H1 (cell line): ENCODE measurements around the gene LMNB1. TPM values are rescaled to one million over a fixed set of nuclear protein-coding genes. Genes with fewer than 3 reads are reported as not detected.

Experiments used
- CTCF ChIA-PET: fragments of 300-600 bp; sonication (Branson Sonifier 250); formaldehyde crosslinking; loops from one replicate; lab custom pipeline; 2021; ENCODE audit not compliant: partially characterized antibody; lab: Charles Lee
- POLR2A ChIA-PET: fragments of 300-600 bp; sonication (Branson Sonifier 250); formaldehyde crosslinking; loops from one replicate; lab custom pipeline; 2021; ENCODE audit warnings: inconsistent platforms; ENCODE audit not compliant: partially characterized antibody; lab: Charles Lee
- DNase-seq, 2 experiments: peaks; one replicate each; pipeline versions ENCODE4 v3.0.0 to v3.0.0-alpha.2; 2010 to 2022; ENCODE audit warnings: low spot score in 2 of 2, low read depth in 1 of 2, mixed read lengths in 1 of 2
- FAIRE-seq: peaks from 2 replicates; lab custom pipeline; 2011; peaks lifted over from hg19 to GRCh38; lab: Jason Lieb, UNC
- H2AFZ ChIP-seq: 2 replicates; pipeline ENCODE4 v1.8.1; 2012; ENCODE audit warnings: low read length, inconsistent platforms
- H2AK5ac ChIP-seq: 2 replicates; pipeline ENCODE4 v1.6.1; 2013; ENCODE audit warnings: low read depth, low read length
- H2BK120ac ChIP-seq: replicated peaks from 2 replicates; pipeline ENCODE3; 2013; ENCODE audit warnings: low read depth, low read length, inconsistent platforms
- H2BK12ac ChIP-seq: 2 replicates; pipeline ENCODE4 v1.6.1; 2013; ENCODE audit warnings: low read depth, low read length
- H2BK15ac ChIP-seq: 2 replicates; pipeline ENCODE4 v1.6.1; 2013; ENCODE audit warnings: low read length
- H2BK20ac ChIP-seq: 2 replicates; pipeline ENCODE4 v1.6.1; 2013; ENCODE audit warnings: low read length
- H2BK5ac ChIP-seq: 2 replicates; pipeline ENCODE4 v1.6.1; 2013; ENCODE audit warnings: low read depth, low read length
- H3K14ac ChIP-seq: 2 replicates; pipeline ENCODE4 v1.6.1; 2013; ENCODE audit warnings: inconsistent platforms; ENCODE audit not compliant: insufficient read length
- H3K18ac ChIP-seq: 2 replicates; pipeline ENCODE4 v1.6.1; 2013; ENCODE audit warnings: low read length; ENCODE audit errors: extremely low read depth
- H3K23ac ChIP-seq: 2 replicates; pipeline ENCODE4 v1.6.1; 2013; ENCODE audit warnings: inconsistent platforms; ENCODE audit not compliant: insufficient read length
- H3K23me2 ChIP-seq: 2 replicates; pipeline ENCODE4 v1.6.1; 2013; ENCODE audit warnings: low read depth, low read length
- H3K27ac ChIP-seq: 2 replicates; pipeline ENCODE4 v1.6.1; 2011; ENCODE audit warnings: low read depth, low read length, inconsistent platforms
- H3K27me3 ChIP-seq, 4 experiments: replicated peaks in 1 of 4; 1 replicate in 1 of 4; 2 replicates in 3 of 4; pipeline versions ENCODE4 v1.6.1 to v1.8.1; 2011 to 2013; ENCODE audit warnings: low read length in 3 of 4, mild to moderate bottlenecking in 3 of 4, inconsistent platforms in 2 of 4, mixed read lengths in 2 of 4, moderate library complexity in 1 of 4; ENCODE audit not compliant: control insufficient read depth in 3 of 4, insufficient read depth in 3 of 4; ENCODE audit errors: extremely low read depth in 1 of 4
- H3K36me3 ChIP-seq, 4 experiments: 2 replicates each; pipeline versions ENCODE4 v1.6.1 to v1.8.1; 2011 to 2013; ENCODE audit warnings: mild to moderate bottlenecking in 4 of 4, low read length in 3 of 4, moderate library complexity in 2 of 4, control low read depth in 1 of 4, inconsistent platforms in 1 of 4; ENCODE audit not compliant: insufficient read depth in 4 of 4, control insufficient read depth in 2 of 4
- H3K4ac ChIP-seq: replicated peaks from 2 replicates; pipeline ENCODE3; 2013; ENCODE audit warnings: low read length, low read depth, mixed read lengths, inconsistent platforms; ENCODE audit not compliant: insufficient read length
- H3K4me1 ChIP-seq, 4 experiments: replicated peaks in 1 of 4; 1 replicate in 1 of 4; 2 replicates in 3 of 4; pipeline versions ENCODE4 v1.6.1 to v1.8.1; 2011 to 2013; ENCODE audit warnings: low read length in 3 of 4, inconsistent platforms in 2 of 4, mixed read lengths in 1 of 4; ENCODE audit not compliant: insufficient read depth in 4 of 4, control insufficient read depth in 3 of 4
- H3K4me2 ChIP-seq, 2 experiments: 2 replicates each; pipeline versions ENCODE4 v1.6.1 to v1.8.1; 2011 to 2013; ENCODE audit warnings: low read depth in 2 of 2, low read length in 2 of 2, control low read depth in 1 of 2, inconsistent platforms in 1 of 2, mild to moderate bottlenecking in 1 of 2; ENCODE audit not compliant: insufficient read depth in 1 of 2
- H3K4me3 ChIP-seq, 4 experiments: fragments of 200-600, 300-600 bp in 1 of 4; sonication (generic), shearing (Covaris generic), sonication (Bioruptor Twin) in 1 of 4; 2 replicates each; pipeline versions ENCODE4 v1.5.1 to v1.8.1; 2011 to 2016; ENCODE audit warnings: low read length in 4 of 4, low read depth in 3 of 4, control low read depth in 2 of 4, inconsistent platforms in 2 of 4, mild to moderate bottlenecking in 2 of 4, mixed read lengths in 1 of 4, moderate library complexity in 1 of 4; ENCODE audit not compliant: insufficient read depth in 2 of 4; ENCODE audit errors: extremely low read depth in 1 of 4
- H3K56ac ChIP-seq: replicated peaks from 2 replicates; pipeline ENCODE3; 2013; ENCODE audit warnings: low read depth, mild to moderate bottlenecking, mixed read lengths, low read length, inconsistent platforms; ENCODE audit not compliant: insufficient read length
- H3K79me1 ChIP-seq: 2 replicates; pipeline ENCODE4 v1.6.1; 2013; ENCODE audit warnings: low read depth, low read length, control low read depth
- H3K79me2 ChIP-seq, 2 experiments: 2 replicates each; pipeline versions ENCODE4 v1.6.1 to v1.8.1; 2012 to 2013; ENCODE audit warnings: low read length in 2 of 2, mild to moderate bottlenecking in 2 of 2, inconsistent platforms in 1 of 2; ENCODE audit not compliant: insufficient read depth in 2 of 2, control insufficient read depth in 1 of 2
- H3K9ac ChIP-seq, 4 experiments: replicated peaks in 1 of 4; 1 replicate in 1 of 4; 2 replicates in 3 of 4; pipeline versions ENCODE4 v1.6.1 to v1.8.1; 2011 to 2013; ENCODE audit warnings: low read depth in 3 of 4, low read length in 3 of 4, control low read depth in 2 of 4, mild to moderate bottlenecking in 2 of 4, moderate library complexity in 2 of 4, inconsistent platforms in 1 of 4; ENCODE audit errors: extremely low read depth in 1 of 4
- H3K9me3 ChIP-seq, 2 experiments: 2 replicates each; pipeline versions ENCODE4 v1.6.1 to v1.8.1; 2012 to 2013; ENCODE audit warnings: mild to moderate bottlenecking in 2 of 2, moderate library complexity in 2 of 2, control low read depth in 1 of 2, inconsistent platforms in 1 of 2, low read depth in 1 of 2, low read length in 1 of 2, mixed read lengths in 1 of 2; ENCODE audit not compliant: insufficient read depth in 2 of 2
- H4K20me1 ChIP-seq, 2 experiments: replicated peaks in 1 of 2; 2 replicates each; pipeline versions ENCODE3 to v1.8.1; 2011 to 2013; ENCODE audit warnings: inconsistent platforms in 2 of 2, low read length in 2 of 2, mild to moderate bottlenecking in 1 of 2; ENCODE audit not compliant: insufficient read depth in 2 of 2, control insufficient read depth in 1 of 2
- H4K5ac ChIP-seq: 2 replicates; pipeline ENCODE4 v1.6.1; 2013; ENCODE audit warnings: low read length, low read depth, mixed read lengths, inconsistent platforms; ENCODE audit not compliant: insufficient read length
- H4K8ac ChIP-seq: 2 replicates; pipeline ENCODE4 v1.8.0; 2013; ENCODE audit warnings: mild to moderate bottlenecking, moderate library complexity, low read length, inconsistent platforms; ENCODE audit not compliant: insufficient read depth; ENCODE audit errors: extremely low read depth
- H4K91ac ChIP-seq: replicated peaks from 2 replicates; pipeline ENCODE3; 2013; ENCODE audit warnings: low read length, mixed read lengths, inconsistent platforms; ENCODE audit not compliant: insufficient read length
- BRCA1 ChIP-seq: IDR thresholded peaks from 2 replicates; pipeline ENCODE4 v1.6.1; 2012; ENCODE audit warnings: low read depth, low read length, improper control_type of control experiment
- CTCF ChIP-seq, 3 experiments: IDR thresholded peaks; 1 replicate in 2 of 3; 2 replicates in 1 of 3; pipeline versions ENCODE4 v1.5.1 to v1.6.1; 2011; ENCODE audit warnings: low read length in 3 of 3, mild to moderate bottlenecking in 3 of 3, inconsistent platforms in 2 of 3, low read depth in 1 of 3, moderate library complexity in 1 of 3; ENCODE audit not compliant: insufficient read depth in 1 of 3; ENCODE audit errors: control extremely low read depth in 1 of 3
- EZH2 ChIP-seq: fragments of 200-600 bp; sonication (generic); IDR thresholded peaks from 2 replicates; pipeline ENCODE4 v1.7.1; 2012; ENCODE audit warnings: low read depth, mild to moderate bottlenecking, moderate library complexity, low read length, inconsistent platforms; ENCODE audit not compliant: severe bottlenecking
- GABPA ChIP-seq: IDR thresholded peaks from 2 replicates; pipeline ENCODE4 v1.6.1; 2011; ENCODE audit warnings: mild to moderate bottlenecking, low read length, moderate library complexity, borderline replicate concordance; ENCODE audit not compliant: insufficient read depth
- POLR2A ChIP-seq, 2 experiments: IDR thresholded peaks; 1 replicate in 1 of 2; 2 replicates in 1 of 2; pipeline ENCODE4 v1.6.1; 2011; ENCODE audit warnings: low read depth in 2 of 2, low read length in 2 of 2, mild to moderate bottlenecking in 2 of 2; ENCODE audit errors: control extremely low read depth in 1 of 2
- POU5F1 ChIP-seq: IDR thresholded peaks from 2 replicates; pipeline ENCODE4 v1.6.1; 2011; ENCODE audit warnings: low read depth, mild to moderate bottlenecking, low read length, moderate library complexity
- SIX5 ChIP-seq: IDR thresholded peaks from 2 replicates; pipeline ENCODE4 v1.6.1; 2011; ENCODE audit warnings: mild to moderate bottlenecking, low read depth, low read length
- SP4 ChIP-seq: IDR thresholded peaks from 2 replicates; pipeline ENCODE4 v1.6.1; 2012; ENCODE audit warnings: low read length, inconsistent platforms
- TAF7 ChIP-seq: optimal IDR thresholded peaks from 2 replicates; pipeline ENCODE3; 2011; ENCODE audit warnings: low read depth, mild to moderate bottlenecking, inconsistent platforms, low read length, moderate library complexity, borderline replicate concordance
- WGBS, 2 experiments: shearing (Covaris generic) in 1 of 2; methylation state at CpG; one replicate each; pipeline versions ENCODE4 v1.1.6 to v1.1.7; 2013 to 2015; ENCODE audit warnings: low lambda C conversion rate in 2 of 2, mixed read lengths in 2 of 2, inconsistent platforms in 1 of 2, low coverage in 1 of 2, missing lambda C conversion rate in 1 of 2; ENCODE audit not compliant: insufficient replicate concordance in 2 of 2, insufficient coverage in 1 of 2, insufficient read length in 1 of 2; ENCODE audit errors: extremely low coverage in 1 of 2, missing lambda C conversion rate in 1 of 2; 5-methylcytosine and 5-hydroxymethylcytosine counted together
- polyA plus RNA-seq, 7 experiments: library from polyadenylated mRNA; depleted of rRNA in 3 of 7; stranded (reverse) in 5 of 7; unstranded in 2 of 7; fragments of >200 nt in 5 of 7; fragments of 200-250 nt in 2 of 7; gene quantifications; 1 replicate in 5 of 7; 2 replicates in 1 of 7; 4 replicates in 1 of 7; pipeline versions ENCODE4 v1.2.1 to v1.2.3, GENCODE V29; 2011 to 2013; ENCODE audit warnings: missing spikeins in 2 of 7, mixed read lengths in 2 of 7
- total RNA-seq: library from RNA; stranded (reverse); fragmentation: NEBNext Ultra II Directional; extraction: Animal tissue kit (Norgen Biotek cat#: 25700); gene quantifications from 2 replicates; pipeline ENCODE4 v1.2.1, GENCODE V29; 2021
- TF ChIP-seq, protein P1 (sequence below): IDR thresholded peaks from 2 replicates; pipeline ENCODE4 v1.6.1; 2012; ENCODE audit warnings: inconsistent platforms

The LMNB1 gene
- total and polyA plus RNA-seq, 2 of the 8 experiments (the other 6 are each of a cell fraction or from before 2014, with no cell fraction given): 73.5 to 225 TPM

GRCh38 chr5:126769703-126770102, 7.2 kb upstream of the LMNB1 start:
- POLR2A ChIA-PET: interaction anchor here (1.9 to 6.1 kb wide), 2 partner anchors 9 to 51 kb away, joined by 4 to 41 read pairs; partner anchors contain the start of gene LMNB1
- no peak overlapping the region for H4K91ac ChIP-seq
- no peaks in the 10 kb centered on the region for H3K23me2 ChIP-seq
- no peaks in the 10 kb centered on the region for H3K79me1 ChIP-seq
- H2BK12ac ChIP-seq: no peak overlapping the region
- H3K9me3 ChIP-seq: no peaks in the 10 kb centered on the region; a peak in 1 of 4 replicates
- H3K27me3 ChIP-seq: no peaks in the 10 kb centered on the region
- no peaks in the 10 kb centered on the region for H3K36me3 ChIP-seq
- no peak overlapping the region for H2AFZ ChIP-seq
- H2BK15ac ChIP-seq: no peak overlapping the region
- no peaks in the 10 kb centered on the region for H3K4me1 ChIP-seq
- no peak overlapping the region for H3K18ac ChIP-seq
- DNase-seq (no peak), FAIRE-seq (no peak)
- no peak overlapping the region for H4K8ac ChIP-seq
- H3K9ac ChIP-seq: no peak overlapping the region
- no peak overlapping the region for H2BK20ac ChIP-seq
- no peak overlapping the region for H2AK5ac ChIP-seq
- no peak overlapping the region for H2BK120ac ChIP-seq
- no peak overlapping the region for H3K23ac ChIP-seq
- H3K4ac ChIP-seq: no peak overlapping the region
- 94% methylated on average over 1 of the region's 1 CpG; no CpG with 5 or more reads in 1 of the 2 experiments for WGBS, 2 experiments
- no peak overlapping the region for H3K14ac ChIP-seq
- no peaks in the 10 kb centered on the region for H4K20me1 ChIP-seq
- no peak overlapping the region for H2BK5ac ChIP-seq
- H3K56ac ChIP-seq: no peak overlapping the region
- H3K4me3 ChIP-seq: no peak overlapping the region
- no peaks in the 10 kb centered on the region for H3K79me2 ChIP-seq
- no peak overlapping the region for H3K27ac ChIP-seq
- TF ChIP-seq BRCA1: no peak
- TF ChIP-seq EZH2: no peak
- TF ChIP-seq POLR2A (IDR thresholded peaks at IDR 0.05; ENCODE audit: control extremely low read depth in 1 of 2, low read depth in 2 of 2, low read length in 2 of 2): no peak
- TF ChIP-seq SIX5: no peak
- no peak for TF ChIP-seq POU5F1
- no peak for TF ChIP-seq SP4
- no peak for TF ChIP-seq CTCF (IDR thresholded peaks at IDR 0.05; ENCODE audit: control extremely low read depth in 1 of 3, insufficient read depth in 1 of 3, low read depth in 1 of 3, low read length in 3 of 3)
- TF ChIP-seq TAF7: no peak
- no peak for TF ChIP-seq GABPA
- TF ChIP-seq, protein P1, sequence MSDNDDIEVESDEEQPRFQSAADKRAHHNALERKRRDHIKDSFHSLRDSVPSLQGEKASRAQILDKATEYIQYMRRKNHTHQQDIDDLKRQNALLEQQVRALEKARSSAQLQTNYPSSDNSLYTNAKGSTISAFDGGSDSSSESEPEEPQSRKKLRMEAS: no peak
- H4K5ac ChIP-seq: no peak overlapping the region
- CTCF ChIA-PET: interaction anchor here (0.6 kb wide), 1 partner anchor 172 kb away, joined by 3 read pairs; no protein-coding TSS in a partner anchor
- H3K4me2 ChIP-seq: no peak overlapping the region
